Measurements from ENCODE around the gene FYN.
"Not testable (repeated sequence)": the region's sequence is repeated elsewhere in the genome, so short reads cannot be mapped to it uniquely, and the experiment has no call there.

Gene FYN

DNA sequence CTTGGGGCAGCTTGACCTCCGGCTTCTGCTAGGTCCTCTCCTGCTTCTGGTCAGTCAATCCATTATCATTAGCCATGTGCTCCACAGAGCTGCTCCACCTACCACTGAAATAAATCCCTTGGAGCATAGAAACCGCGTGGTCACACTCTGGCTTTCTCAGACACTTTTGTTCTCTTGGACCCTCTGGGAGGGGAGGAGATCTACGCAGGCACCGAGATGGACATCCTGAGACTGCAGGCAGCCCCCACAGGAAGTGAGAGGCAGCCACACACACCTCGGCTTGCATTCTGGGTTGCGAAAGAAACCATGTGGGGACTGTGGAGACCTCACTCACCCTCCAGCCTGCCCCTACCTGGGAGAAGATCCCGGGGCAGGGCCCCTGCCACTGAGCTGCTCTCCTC lies 79.5 kb downstream of the FYN start:
- no peaks in the 10 kb centered on the region for H3K36me3 ChIP-seq (ENCODE audit: control insufficient read depth in 1 of 2, insufficient read depth in 2 of 2, low read length in 2 of 2)
- H3K9me3 ChIP-seq (ENCODE audit: control insufficient read depth in 1 of 2, low read length in 2 of 2), result no peaks in the 10 kb centered on the region
- H3K27me3 ChIP-seq (ENCODE audit: low read depth, low read length), result no peaks in the 10 kb centered on the region
- no peak overlapping the region for H3K27ac ChIP-seq (ENCODE audit: low read length)
- no peak overlapping the region for H3K4me3 ChIP-seq (ENCODE audit: low read depth in 1 of 2, low read length in 2 of 2)
- H3K4me1 ChIP-seq (ENCODE audit: control insufficient read depth in 1 of 2, insufficient read depth in 2 of 2, low read length in 2 of 2), result peaks cover 0 to 10% of the 10 kb centered on the region in 2 donors

- H3K4me3 ChIP-seq (ENCODE audit: low read depth in 1 of 2, low read length in 2 of 2), result no peak overlapping the region
These were observed 80.1 kb downstream of the FYN start for GRCh38 chr6:111792914-111793700.

DNA sequence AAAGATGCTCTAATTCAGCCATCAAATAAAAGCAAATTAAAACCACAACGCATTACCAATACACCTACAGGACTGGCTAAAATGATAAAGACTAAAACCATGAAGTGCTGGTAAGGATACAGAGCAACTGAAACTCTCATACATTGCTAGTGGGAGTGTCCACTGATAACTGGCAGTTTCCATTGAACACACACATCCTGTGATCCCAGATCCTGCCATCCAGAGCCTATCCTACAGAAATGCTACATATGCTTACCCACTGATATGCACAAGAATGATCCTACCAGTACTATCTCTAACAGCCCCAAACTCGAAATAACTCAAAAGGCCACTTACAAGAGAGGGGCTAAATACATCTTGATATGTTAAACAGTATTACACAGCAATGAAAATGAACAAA lies 81.0 kb downstream of the FYN start:
- no peaks in the 10 kb centered on the region for H3K27me3 ChIP-seq (ENCODE audit: low read depth, low read length)
- H3K27ac ChIP-seq (ENCODE audit: low read length), result no peak overlapping the region
- peaks cover 0 to 12% of the 10 kb centered on the region in 2 donors for H3K4me1 ChIP-seq (ENCODE audit: control insufficient read depth in 1 of 2, insufficient read depth in 2 of 2, low read length in 2 of 2)
- H3K9me3 ChIP-seq (ENCODE audit: control insufficient read depth in 1 of 2, low read length in 2 of 2), result no peaks in the 10 kb centered on the region
- H3K4me3 ChIP-seq (ENCODE audit: low read depth in 1 of 2, low read length in 2 of 2), result no peak overlapping the region
- H3K36me3 ChIP-seq (ENCODE audit: control insufficient read depth in 1 of 2, insufficient read depth in 2 of 2, low read length in 2 of 2), result no peaks in the 10 kb centered on the region

More at GRCh38 chr6:111792914-111793700, 80.1 kb downstream of the FYN start:
- Histone ChIP-seq H3K27ac (ENCODE audit: low read length) (no peak overlapping the region), H3K27me3 (ENCODE audit: low read depth, low read length) (no peaks in the 10 kb centered on the region), H3K4me1 (ENCODE audit: control insufficient read depth in 1 of 2, insufficient read depth in 2 of 2, low read length in 2 of 2) (peaks cover 0 to 12% of the 10 kb centered on the region in 2 donors), H3K9me3 (ENCODE audit: control insufficient read depth in 1 of 2, low read length in 2 of 2) (no peaks in the 10 kb centered on the region), H3K36me3 (ENCODE audit: control insufficient read depth in 1 of 2, insufficient read depth in 2 of 2, low read length in 2 of 2) (no peaks in the 10 kb centered on the region)

DNA sequence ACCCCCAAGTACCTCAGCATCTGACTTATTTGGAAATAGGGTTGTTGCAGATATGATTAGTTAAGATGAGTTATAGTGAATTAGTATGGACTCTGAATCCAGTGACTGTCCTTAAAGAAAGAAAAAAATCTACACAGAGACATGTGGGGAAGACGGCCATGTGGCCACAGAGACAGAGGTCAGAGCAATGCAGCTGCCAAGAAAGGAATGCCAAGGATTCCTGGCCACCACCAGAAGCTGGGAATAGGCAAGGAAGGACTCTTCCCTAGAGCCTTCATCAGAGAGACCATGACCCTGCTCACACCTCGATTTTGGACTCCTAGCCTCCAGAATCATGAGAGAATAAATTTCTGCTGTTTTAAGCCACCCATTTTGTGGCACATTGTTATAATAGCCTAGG lies 81.8 kb downstream of the FYN start:
- H3K9me3 ChIP-seq (ENCODE audit: control insufficient read depth in 1 of 2, low read length in 2 of 2), result no peaks in the 10 kb centered on the region
- H3K27me3 ChIP-seq (ENCODE audit: low read depth, low read length), result no peaks in the 10 kb centered on the region
- H3K36me3 ChIP-seq (ENCODE audit: control insufficient read depth in 1 of 2, insufficient read depth in 2 of 2, low read length in 2 of 2), result no peaks in the 10 kb centered on the region
- H3K4me3 ChIP-seq (ENCODE audit: low read depth in 1 of 2, low read length in 2 of 2), result no peak overlapping the region
- H3K4me1 ChIP-seq (ENCODE audit: control insufficient read depth in 1 of 2, insufficient read depth in 2 of 2, low read length in 2 of 2), result peaks cover 0 to 12% of the 10 kb centered on the region in 2 donors
- H3K27ac ChIP-seq (ENCODE audit: low read length), result no peak overlapping the region

- H3K36me3 ChIP-seq (ENCODE audit: control insufficient read depth in 1 of 2, insufficient read depth in 2 of 2, low read length in 2 of 2), result no peaks in the 10 kb centered on the region
- no peak overlapping the region for H3K4me3 ChIP-seq (ENCODE audit: low read depth in 1 of 2, low read length in 2 of 2)
- H3K27ac ChIP-seq (ENCODE audit: low read length), result peak overlapping the region; percentile 48
- H3K27me3 ChIP-seq (ENCODE audit: low read depth, low read length), result no peaks in the 10 kb centered on the region
- peaks cover 6 to 13% of the 10 kb centered on the region in 2 donors for H3K4me1 ChIP-seq (ENCODE audit: control insufficient read depth in 1 of 2, insufficient read depth in 2 of 2, low read length in 2 of 2)
- H3K9me3 ChIP-seq (ENCODE audit: control insufficient read depth in 1 of 2, low read length in 2 of 2), result no peaks in the 10 kb centered on the region
These were observed 83.7 kb downstream of the FYN start for GRCh38 chr6:111789598-111789997.

GRCh38 chr6:111788379-111789276 lies 84.6 kb downstream of the FYN start:
- no peaks in the 10 kb centered on the region for H3K9me3 ChIP-seq (ENCODE audit: control insufficient read depth in 1 of 2, low read length in 2 of 2)
- H3K4me3 ChIP-seq (ENCODE audit: low read depth in 1 of 2, low read length in 2 of 2), result no peak overlapping the region
- peaks cover 12 to 23% of the 10 kb centered on the region in 2 donors for H3K4me1 ChIP-seq (ENCODE audit: control insufficient read depth in 1 of 2, insufficient read depth in 2 of 2, low read length in 2 of 2)
- H3K27me3 ChIP-seq (ENCODE audit: low read depth, low read length), result no peaks in the 10 kb centered on the region
- H3K36me3 ChIP-seq (ENCODE audit: control insufficient read depth in 1 of 2, insufficient read depth in 2 of 2, low read length in 2 of 2), result no peaks in the 10 kb centered on the region
- H3K27ac ChIP-seq (ENCODE audit: low read length), result peak overlapping the region; percentile 48

GRCh38 chr6:111786151-111786550 lies 87.1 kb downstream of the FYN start:
- H3K27ac ChIP-seq (ENCODE audit: low read length); H3K27me3 ChIP-seq (ENCODE audit: low read depth, low read length); H3K36me3 ChIP-seq (ENCODE audit: control insufficient read depth in 1 of 2, insufficient read depth in 2 of 2, low read length in 2 of 2); H3K4me3 ChIP-seq (ENCODE audit: low read depth in 1 of 2, low read length in 2 of 2); H3K9me3 ChIP-seq (ENCODE audit: control insufficient read depth in 1 of 2, low read length in 2 of 2): not testable (repeated sequence)
- peaks cover 12 to 33% of the 10 kb centered on the region in 2 donors for H3K4me1 ChIP-seq (ENCODE audit: control insufficient read depth in 1 of 2, insufficient read depth in 2 of 2, low read length in 2 of 2)

- H3K27ac ChIP-seq (ENCODE audit: low read length), result no peak overlapping the region
- H3K4me3 ChIP-seq (ENCODE audit: low read depth in 1 of 2, low read length in 2 of 2), result no peak overlapping the region
- no peaks in the 10 kb centered on the region for H3K27me3 ChIP-seq (ENCODE audit: low read depth, low read length)
- H3K9me3 ChIP-seq (ENCODE audit: control insufficient read depth in 1 of 2, low read length in 2 of 2), result no peaks in the 10 kb centered on the region
- H3K36me3 ChIP-seq (ENCODE audit: control insufficient read depth in 1 of 2, insufficient read depth in 2 of 2, low read length in 2 of 2), result no peaks in the 10 kb centered on the region
- peaks cover 12 to 33% of the 10 kb centered on the region in 2 donors for H3K4me1 ChIP-seq (ENCODE audit: control insufficient read depth in 1 of 2, insufficient read depth in 2 of 2, low read length in 2 of 2)
These were observed 88.8 kb downstream of the FYN start for GRCh38 chr6:111784433-111784832.

- Histone ChIP-seq H3K9me3 (ENCODE audit: control insufficient read depth in 1 of 2, low read length in 2 of 2) (no peaks in the 10 kb centered on the region), H3K27me3 (ENCODE audit: low read depth, low read length) (no peaks in the 10 kb centered on the region), H3K27ac (ENCODE audit: low read length) (no peak overlapping the region), H3K4me3 (ENCODE audit: low read depth in 1 of 2, low read length in 2 of 2) (no peak overlapping the region), H3K36me3 (ENCODE audit: control insufficient read depth in 1 of 2, insufficient read depth in 2 of 2, low read length in 2 of 2) (no peaks in the 10 kb centered on the region), H3K4me1 (ENCODE audit: control insufficient read depth in 1 of 2, insufficient read depth in 2 of 2, low read length in 2 of 2) (peaks cover 12 to 22% of the 10 kb centered on the region in 2 donors)
These were observed 90.3 kb downstream of the FYN start for GRCh38 chr6:111782887-111783466.

- no peaks in the 10 kb centered on the region for H3K36me3 ChIP-seq (ENCODE audit: control insufficient read depth in 1 of 2, insufficient read depth in 2 of 2, low read length in 2 of 2)
- no peak overlapping the region for H3K4me3 ChIP-seq (ENCODE audit: low read depth in 1 of 2, low read length in 2 of 2)
- no peaks in the 10 kb centered on the region for H3K27me3 ChIP-seq (ENCODE audit: low read depth, low read length)
- no peak overlapping the region for H3K27ac ChIP-seq (ENCODE audit: low read length)
- peaks cover 12 to 29% of the 10 kb centered on the region in 2 donors for H3K4me1 ChIP-seq (ENCODE audit: control insufficient read depth in 1 of 2, insufficient read depth in 2 of 2, low read length in 2 of 2)
- no peaks in the 10 kb centered on the region for H3K9me3 ChIP-seq (ENCODE audit: control insufficient read depth in 1 of 2, low read length in 2 of 2)
These were observed 91.0 kb downstream of the FYN start for GRCh38 chr6:111782192-111782809.

Data from muscle layer of duodenum (tissue), 2 donors.